ELR (cell line): Measurements from ENCODE around the gene CAPN12.
"Not testable (repeated sequence)": the region's sequence is repeated elsewhere in the genome, so short reads cannot be mapped to it uniquely, and the experiment has no call there.

Source experiments
- DNase-seq: peaks from one replicate; pipeline ENCODE4 v3.0.0-alpha.2; 2015; ENCODE audit warnings: low read depth

CAPN12 gene

DNA sequence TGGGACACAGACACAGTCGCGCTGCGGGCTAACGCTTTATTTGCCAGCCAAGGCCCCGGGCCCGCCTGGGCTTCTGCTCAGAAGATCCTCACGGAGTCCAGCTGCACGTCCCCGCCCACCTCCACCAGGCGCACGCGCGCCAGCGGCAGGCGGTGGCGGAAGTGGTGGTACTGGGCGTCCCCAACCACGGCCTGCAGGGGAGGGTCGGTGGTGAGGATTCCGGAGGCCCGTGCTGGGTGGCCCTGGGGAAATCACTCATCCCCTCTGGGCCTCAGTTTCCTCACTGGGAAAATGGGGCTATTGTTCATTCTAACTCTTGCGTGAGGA, 26.6 kb upstream of the CAPN12 start:
- DNase-seq, result not testable (repeated sequence)

DNA sequence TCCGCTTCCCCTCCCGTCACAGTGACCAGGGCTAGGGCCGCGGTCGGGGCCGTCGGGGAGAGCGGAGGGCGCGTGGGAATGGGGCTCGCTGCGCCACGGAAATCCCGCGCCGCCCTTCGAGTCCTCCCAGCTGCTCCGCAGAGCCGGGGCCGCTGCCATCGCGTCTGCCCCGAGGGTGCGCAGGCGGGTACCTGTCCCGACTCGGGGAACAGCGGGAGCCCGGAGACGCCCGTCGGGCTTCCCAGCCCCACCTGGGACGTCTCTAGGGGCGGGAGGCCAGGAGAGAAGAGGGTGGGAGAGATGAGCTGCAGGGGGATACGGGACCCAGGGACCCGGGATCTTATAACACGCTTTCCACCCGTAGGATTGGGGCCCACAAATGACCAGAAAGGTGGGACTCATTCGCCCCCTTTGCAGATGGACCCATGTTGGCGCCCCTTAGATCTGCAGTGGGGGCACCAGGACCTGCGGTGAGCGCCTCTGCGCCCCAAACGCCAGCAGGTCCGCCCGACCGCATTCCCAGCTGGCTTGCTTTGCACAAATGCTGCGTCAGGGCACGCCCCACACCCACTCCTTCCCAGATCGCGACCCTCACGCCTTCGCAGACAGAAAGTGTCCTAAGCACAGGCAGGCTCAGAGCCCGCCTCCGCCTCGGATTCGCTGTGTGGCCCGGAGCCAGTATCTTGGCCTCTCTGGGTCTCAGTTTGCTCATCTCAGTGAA, 26.1 kb upstream of the CAPN12 start:
- DNase-seq, result not testable (repeated sequence)

DNA sequence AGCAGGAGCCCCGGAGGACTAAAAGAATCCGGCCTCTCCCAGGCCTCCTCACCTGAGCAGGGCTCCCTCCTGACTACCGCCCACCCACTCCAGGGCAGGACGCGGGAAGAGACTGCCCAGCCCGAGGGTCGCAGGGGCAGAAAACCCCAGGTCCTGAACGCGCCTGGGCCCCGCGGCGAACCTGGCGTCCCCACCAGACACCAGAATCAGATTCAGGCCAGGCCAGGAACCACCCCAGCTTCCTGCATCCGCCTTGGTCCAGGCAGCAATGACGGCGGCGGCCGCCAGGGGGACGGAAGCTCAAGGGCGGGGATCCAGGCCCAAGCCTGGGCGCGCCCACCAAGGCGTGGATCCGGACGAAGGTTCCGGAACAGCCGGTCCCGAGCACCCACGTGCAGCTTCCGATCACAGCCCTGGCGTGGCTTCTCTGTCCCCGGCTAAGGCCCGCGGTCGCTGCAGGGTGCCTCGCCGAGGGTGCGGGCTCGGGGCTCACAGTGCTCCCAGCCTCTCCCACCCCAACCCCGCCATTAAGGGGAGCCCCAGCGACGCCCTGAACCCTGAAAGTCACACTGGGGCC, 25.4 kb upstream of the CAPN12 start:
- DNase-seq, result peak; percentile 54

GRCh38 chr19:38766276-38767047, 22.2 kb upstream of the CAPN12 start:
- no peak for DNase-seq

- no peak for DNase-seq
Measured at GRCh38 chr19:38765214-38765613, 20.9 kb upstream of the CAPN12 start.

GRCh38 chr19:38763795-38764220, 19.5 kb upstream of the CAPN12 start:
- DNase-seq, result no peak

- DNase-seq, result not testable (repeated sequence)
Measured at GRCh38 chr19:38761884-38762389, 17.7 kb upstream of the CAPN12 start.

GRCh38 chr19:38760805-38761517, 16.7 kb upstream of the CAPN12 start:
- not testable (repeated sequence) for DNase-seq

DNA sequence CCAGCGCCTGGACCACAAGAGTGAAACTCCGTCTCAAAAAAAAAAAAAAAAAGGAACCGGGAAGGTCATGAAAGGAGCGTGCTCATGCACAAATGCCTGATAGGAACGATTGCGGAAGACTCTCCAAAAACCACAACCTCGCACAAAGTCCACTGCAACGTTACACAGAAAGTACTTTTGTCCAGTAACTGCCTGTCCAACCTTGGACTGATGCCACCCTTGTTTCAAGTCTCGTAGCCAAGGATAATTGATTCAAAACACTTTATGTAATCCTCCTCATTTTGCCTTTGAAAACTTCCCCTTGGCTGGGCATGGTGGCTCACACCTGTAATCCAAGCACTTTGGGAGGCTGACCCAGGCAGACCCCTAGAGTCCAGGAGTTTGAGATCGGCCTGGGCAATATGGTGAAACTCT, 15.3 kb upstream of the CAPN12 start:
- no peak for DNase-seq

DNA sequence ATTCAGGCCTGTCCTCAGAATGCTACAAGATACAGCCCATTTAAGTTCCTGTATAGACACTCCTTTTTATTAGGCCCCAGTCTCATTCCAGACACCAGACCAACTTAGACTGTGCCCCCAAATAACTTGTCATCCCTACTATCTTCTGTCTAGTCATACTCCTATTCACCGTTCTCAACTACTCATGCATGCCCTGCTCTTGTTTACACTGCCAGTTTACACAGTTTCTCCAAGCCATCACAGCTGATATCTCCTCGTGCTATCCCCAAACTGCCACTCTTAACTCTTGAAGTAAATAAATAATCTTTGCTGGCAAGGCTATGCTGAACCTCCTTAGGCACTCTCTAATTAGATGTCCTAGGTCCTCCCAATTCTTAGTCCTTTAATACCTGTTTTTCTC, 9.9 kb upstream of the CAPN12 start:
- not testable (repeated sequence) for DNase-seq

DNA sequence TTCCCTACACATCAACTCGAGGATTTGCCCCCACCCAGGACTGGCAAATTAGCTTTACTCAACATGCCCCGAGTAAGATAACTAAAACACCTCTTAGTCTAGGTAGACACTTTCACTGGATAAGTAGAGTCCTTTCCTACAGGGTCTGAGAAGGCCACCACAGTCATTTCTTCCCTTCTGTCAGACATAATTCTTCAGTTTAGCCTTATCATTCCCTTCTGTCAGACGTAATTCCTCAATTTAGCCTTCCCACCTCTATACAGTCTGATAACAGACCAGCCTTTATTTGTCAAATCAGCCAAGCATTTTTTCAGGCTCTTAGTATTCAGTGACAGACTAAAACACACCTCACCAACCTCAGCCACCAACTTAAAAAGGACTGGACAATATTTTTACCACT, 9.5 kb upstream of the CAPN12 start:
- DNase-seq, result not testable (repeated sequence)

DNA sequence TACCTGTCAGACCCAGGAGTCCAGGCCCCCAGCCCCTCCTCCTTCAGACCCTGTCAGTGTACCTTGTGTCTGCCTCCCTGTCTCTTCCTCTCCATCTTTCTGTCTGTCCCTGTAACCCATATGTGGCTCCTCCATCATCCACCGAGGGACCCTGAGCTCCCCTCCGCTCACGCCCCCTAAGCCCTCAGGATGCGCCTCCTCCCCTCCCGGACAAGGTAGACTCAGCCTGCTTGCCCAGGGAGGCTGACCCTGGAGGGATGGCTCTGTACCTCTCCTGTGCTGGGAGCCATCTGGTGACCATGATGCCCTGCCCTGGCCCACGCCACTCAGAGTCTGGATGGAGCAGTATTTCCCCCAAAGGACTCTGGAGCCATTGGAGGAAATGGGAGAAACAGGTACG, 1.0 kb upstream of the CAPN12 start:
- no peak for DNase-seq

DNA sequence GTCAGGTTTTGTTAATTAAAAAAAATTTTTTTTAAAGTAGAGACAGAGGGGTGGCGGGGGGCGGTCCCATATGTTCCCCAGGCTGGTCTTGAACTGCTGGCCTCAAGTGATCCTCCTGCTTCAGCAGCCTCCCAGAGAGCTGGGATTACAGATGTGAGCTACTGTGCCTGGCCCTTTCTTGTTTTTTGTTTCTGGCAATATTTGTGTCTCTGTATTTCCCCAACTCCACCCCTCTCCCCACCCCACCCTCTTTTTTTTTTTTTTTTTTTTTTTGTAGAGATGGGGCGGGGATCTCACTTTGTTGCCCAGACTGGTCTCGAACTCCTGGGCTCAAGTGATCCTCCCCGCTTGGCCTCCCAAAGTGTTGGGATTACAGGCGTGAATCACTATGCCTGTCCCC, 600 bp upstream of the CAPN12 start:
- DNase-seq, result no peak

- no peak for DNase-seq
Measured at GRCh38 chr19:38743394-38744297, 628 bp downstream of the CAPN12 start.

- no peak for DNase-seq
Measured at GRCh38 chr19:38742906-38743305, 1.4 kb downstream of the CAPN12 start.

DNA sequence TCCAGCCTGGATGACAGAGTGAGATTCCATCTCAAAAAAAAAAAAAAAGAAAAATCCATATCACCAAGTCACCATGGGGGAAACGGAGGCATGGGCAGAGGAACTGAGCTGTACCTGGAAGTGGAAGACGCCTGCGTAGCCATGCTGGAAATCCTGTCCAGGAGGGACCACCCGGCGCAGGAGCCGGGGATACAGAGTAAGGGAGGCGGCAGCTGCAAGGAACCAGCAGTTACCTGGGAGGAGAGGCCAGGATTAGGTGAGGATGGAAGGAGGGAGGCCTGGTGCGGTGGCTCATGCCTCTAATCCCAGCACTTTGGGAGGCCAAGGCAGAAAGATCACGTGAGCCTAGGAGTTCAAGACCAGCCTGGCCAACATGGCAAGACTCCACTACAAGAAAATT, 2.0 kb downstream of the CAPN12 start:
- no peak for DNase-seq

- DNase-seq, result no peak
Measured at GRCh38 chr19:38741670-38742069, 2.6 kb downstream of the CAPN12 start.

- no peak for DNase-seq
Measured at GRCh38 chr19:38740932-38741331, 3.3 kb downstream of the CAPN12 start.

DNA sequence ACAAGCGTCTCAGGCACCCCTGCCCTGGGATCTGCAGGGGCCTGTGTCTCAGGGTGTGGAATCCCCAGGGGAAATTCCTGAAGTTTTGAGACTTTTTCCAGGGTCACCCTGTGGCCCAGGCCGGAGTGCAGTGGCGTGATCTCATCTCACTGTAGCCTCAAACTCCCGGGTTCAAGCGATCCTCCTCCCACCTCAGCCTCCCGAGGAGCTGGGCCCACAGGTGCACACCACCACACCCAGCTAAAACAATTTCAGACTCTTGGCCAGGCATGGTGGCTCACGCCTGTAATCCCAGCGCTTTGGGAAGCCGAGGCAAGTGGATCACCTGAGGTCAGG, 4.0 kb downstream of the CAPN12 start:
- no peak for DNase-seq

DNA sequence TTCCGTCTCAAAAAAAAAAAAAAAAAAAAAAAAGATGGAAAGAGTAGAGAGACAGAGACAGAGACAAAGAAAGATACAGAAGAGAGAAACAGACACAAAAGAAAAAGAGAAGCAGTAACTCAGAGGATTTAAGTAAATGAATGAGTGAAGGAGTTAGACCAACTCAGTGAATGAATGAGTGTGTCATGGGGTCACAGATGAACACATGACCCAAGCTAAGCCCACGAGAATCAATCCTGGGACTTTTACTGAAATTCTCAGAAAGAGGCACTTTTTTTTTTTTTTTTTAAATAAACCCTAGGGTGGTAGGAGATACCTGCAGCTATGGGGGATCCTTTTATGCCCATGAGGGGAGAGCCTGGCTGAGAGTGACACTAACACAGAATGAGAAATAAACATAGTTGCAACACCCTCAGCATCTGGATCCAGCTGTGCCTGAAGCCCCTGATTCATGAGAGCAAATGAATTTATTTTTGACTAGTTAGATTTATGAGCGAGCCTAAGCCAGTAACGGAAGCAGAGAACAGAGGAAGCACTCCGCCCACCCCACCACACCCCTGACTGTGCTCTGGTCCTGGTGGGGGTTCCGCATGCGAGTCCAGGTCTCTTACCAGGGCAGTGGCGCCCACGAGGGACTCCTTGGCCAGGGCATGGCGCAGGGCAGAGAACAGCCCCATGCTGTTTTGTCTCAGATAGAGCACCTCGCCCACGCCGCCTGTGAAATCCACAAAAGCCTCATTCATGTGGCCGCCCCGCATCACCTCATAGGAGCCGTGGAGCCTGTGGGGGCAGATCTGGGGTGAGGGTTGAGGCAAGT, 4.6 kb downstream of the CAPN12 start:
- no peak for DNase-seq
